Measurements from ENCODE around the gene C12orf56.

GRCh38 chr12:64390275-64390851 lies at the start of gene C12orf56:
- no peak for TF ChIP-seq CTCF (conservative IDR thresholded peaks at IDR 0.05)
- no peak for TF ChIP-seq ZFX (IDR thresholded peaks at IDR 0.05)

Measured in C4-2B (cell line).